ENCODE data around the gene ZNF586. TPM values are rescaled to one million over a fixed set of nuclear protein-coding genes. Genes with fewer than 3 reads are reported as not detected.
A peak's percentile ranks its signal among the peaks of the same experiment; 100 is the strongest.
"Not testable (repeated sequence)": the region's sequence is repeated elsewhere in the genome, so short reads cannot be mapped to it uniquely, and the experiment has no call there.

ZNF586 gene
- total RNA-seq, 1 experiment from 2014 or later = 35.9 TPM

DNA sequence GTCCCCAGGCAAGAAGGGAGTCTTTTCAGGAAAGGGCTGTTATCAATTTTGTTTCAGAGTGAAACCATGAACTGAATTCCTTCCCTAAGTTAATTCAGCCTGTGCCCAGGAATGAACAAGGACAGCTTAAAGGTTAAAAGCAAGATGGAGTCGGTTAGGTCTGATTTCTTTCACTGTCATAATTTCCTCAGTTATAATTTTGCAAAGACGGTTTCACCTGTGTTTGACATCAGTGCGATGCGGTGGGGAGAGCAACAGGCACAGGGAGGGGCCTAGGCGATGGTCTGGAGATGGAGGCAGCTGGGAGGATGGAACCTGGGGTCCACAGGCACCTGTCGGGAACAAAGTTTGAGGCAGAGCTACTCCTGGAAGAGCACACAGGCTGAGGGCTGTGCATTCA lies 51.1 kb downstream of the ZNF586 start:
- Histone ChIP-seq H3K9me2 (replicated peaks; ENCODE audit: insufficient read depth, low read length) (no peaks in the 10 kb centered on the region), H3K4me2 (ENCODE audit: low read depth, low read length, poor library complexity, severe bottlenecking) (peak overlapping the region; percentile 70), H3K4me3 (ENCODE audit: low read length) (peak overlapping the region; percentile 75), H3K4me1 (ENCODE audit: low read length) (peaks cover 48% of the 10 kb centered on the region), H3K36me3 (ENCODE audit: insufficient read depth, low read length) (peaks cover 49% of the 10 kb centered on the region), H2AFZ (ENCODE audit: low read length) (no peak overlapping the region), H3K27me3 (ENCODE audit: low read length) (no peaks in the 10 kb centered on the region), H3K9me3 (ENCODE audit: low read length) (no peaks in the 10 kb centered on the region), H3K27ac (ENCODE audit: low read length) (peak overlapping the region; percentile 46; the same call in 1 of the 2 replicates), H3K79me2 (ENCODE audit: low read length) (peaks cover 75% of the 10 kb centered on the region), H3K9ac (ENCODE audit: low read length) (peak overlapping the region; percentile 92), H4K20me1 (ENCODE audit: insufficient read depth, low read depth, low read length) (no peaks in the 10 kb centered on the region)
- no peak for DNase-seq

DNA sequence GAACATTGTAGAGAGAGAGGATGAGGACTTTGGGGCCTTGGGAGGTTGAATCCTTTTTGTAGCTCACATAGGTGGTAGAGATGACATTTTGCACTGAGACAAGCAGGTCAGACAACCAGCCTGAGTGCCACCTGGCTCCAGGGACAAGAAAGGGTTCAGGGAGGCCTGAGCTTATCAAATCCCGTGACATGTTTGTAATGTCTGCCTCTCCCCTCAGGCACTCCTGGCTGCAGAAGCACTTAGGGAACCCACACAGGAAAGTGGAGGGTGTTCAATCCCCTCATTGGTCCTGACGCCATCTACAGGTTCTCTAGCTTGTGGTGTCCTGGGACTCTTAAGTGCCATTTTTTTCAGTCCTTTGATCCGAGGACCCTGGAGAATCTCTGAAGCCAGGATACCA lies 51.6 kb downstream of the ZNF586 start:
- H3K4me3 ChIP-seq (ENCODE audit: low read length) = peak overlapping the region; percentile 75; the same call in 1 of the 2 replicates
- peak overlapping the region; percentile 92 for H3K9ac ChIP-seq (ENCODE audit: low read length)
- H3K27ac ChIP-seq (ENCODE audit: low read length); H2AFZ ChIP-seq (ENCODE audit: low read length); H3K27me3 ChIP-seq (ENCODE audit: low read length); H4K20me1 ChIP-seq (ENCODE audit: insufficient read depth, low read depth, low read length); H3K9me2 ChIP-seq (replicated peaks; ENCODE audit: insufficient read depth, low read length); H3K9me3 ChIP-seq (ENCODE audit: low read length); DNase-seq: not testable (repeated sequence)
- peaks cover 48% of the 10 kb centered on the region for H3K4me1 ChIP-seq (ENCODE audit: low read length)
- H3K36me3 ChIP-seq (ENCODE audit: insufficient read depth, low read length) = peaks cover 54% of the 10 kb centered on the region
- H3K79me2 ChIP-seq (ENCODE audit: low read length) = peaks cover 80% of the 10 kb centered on the region
- H3K4me2 ChIP-seq (ENCODE audit: low read depth, low read length, poor library complexity, severe bottlenecking) = peak overlapping the region; percentile 70

DNA sequence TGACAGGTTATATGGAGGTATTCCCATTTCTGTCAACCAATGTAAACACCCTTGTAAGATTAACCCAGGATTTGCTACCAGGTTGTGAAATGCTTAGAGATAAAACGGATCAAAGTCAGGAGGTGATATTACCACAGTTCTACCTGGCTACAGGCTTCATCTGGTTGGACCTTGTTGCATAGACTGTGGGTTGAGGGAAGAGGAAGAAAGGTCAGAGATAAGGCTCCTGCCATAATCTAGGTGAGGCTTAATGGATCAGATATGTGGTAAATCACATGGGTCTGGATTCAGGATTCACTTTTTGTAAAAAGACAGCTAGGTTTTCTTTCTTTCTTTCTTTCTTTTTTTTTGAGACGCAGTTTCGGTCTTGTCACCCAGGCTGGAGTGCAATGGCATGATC lies 52.0 kb downstream of the ZNF586 start:
- not testable (repeated sequence) for H3K9ac ChIP-seq (ENCODE audit: low read length); H3K9me2 ChIP-seq (replicated peaks; ENCODE audit: insufficient read depth, low read length)
- H3K79me2 ChIP-seq (ENCODE audit: low read length) = peaks cover 84% of the 10 kb centered on the region

DNA sequence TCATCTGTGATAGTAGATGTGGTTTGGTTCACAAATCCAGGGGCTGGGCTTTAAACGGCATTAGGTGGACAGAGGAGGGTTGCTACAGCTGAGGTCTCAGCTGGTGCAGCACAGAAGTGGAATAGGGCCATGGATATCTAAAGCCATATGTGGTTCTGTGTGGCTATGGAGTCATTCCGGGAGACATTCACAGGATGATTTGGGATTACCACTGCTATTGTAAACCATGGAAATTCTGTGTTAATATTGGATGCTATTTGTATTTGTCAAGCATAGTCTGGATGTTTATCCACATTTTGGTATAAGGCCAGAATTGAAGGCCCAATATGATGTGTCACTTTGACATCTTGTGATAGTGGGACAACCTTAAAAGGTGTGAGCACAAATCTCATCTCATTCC lies 53.7 kb downstream of the ZNF586 start:
- peak overlapping the region; percentile 45; the same call in 1 of the 2 replicates for H3K27ac ChIP-seq (ENCODE audit: low read length)
- H3K4me1 ChIP-seq (ENCODE audit: low read length) = peaks cover 47% of the 10 kb centered on the region
- H3K9ac ChIP-seq (ENCODE audit: low read length); H2AFZ ChIP-seq (ENCODE audit: low read length); H3K9me2 ChIP-seq (replicated peaks; ENCODE audit: insufficient read depth, low read length); H3K27me3 ChIP-seq (ENCODE audit: low read length); DNase-seq; H3K4me3 ChIP-seq (ENCODE audit: low read length); H4K20me1 ChIP-seq (ENCODE audit: insufficient read depth, low read depth, low read length); H3K9me3 ChIP-seq (ENCODE audit: low read length); H3K4me2 ChIP-seq (ENCODE audit: low read depth, low read length, poor library complexity, severe bottlenecking): not testable (repeated sequence)
- peaks cover 96% of the 10 kb centered on the region for H3K79me2 ChIP-seq (ENCODE audit: low read length)
- H3K36me3 ChIP-seq (ENCODE audit: insufficient read depth, low read length) = peaks cover 65% of the 10 kb centered on the region

More for the DNA sequence above, 52.0 kb downstream of the ZNF586 start:
- not testable (repeated sequence) for H3K27ac ChIP-seq (ENCODE audit: low read length); H3K4me3 ChIP-seq (ENCODE audit: low read length); H3K9me3 ChIP-seq (ENCODE audit: low read length); H2AFZ ChIP-seq (ENCODE audit: low read length); H3K27me3 ChIP-seq (ENCODE audit: low read length); H3K4me2 ChIP-seq (ENCODE audit: low read depth, low read length, poor library complexity, severe bottlenecking); H4K20me1 ChIP-seq (ENCODE audit: insufficient read depth, low read depth, low read length); DNase-seq
- Histone ChIP-seq H3K4me1 (ENCODE audit: low read length) (peaks cover 48% of the 10 kb centered on the region), H3K36me3 (ENCODE audit: insufficient read depth, low read length) (peaks cover 58% of the 10 kb centered on the region)

DNA sequence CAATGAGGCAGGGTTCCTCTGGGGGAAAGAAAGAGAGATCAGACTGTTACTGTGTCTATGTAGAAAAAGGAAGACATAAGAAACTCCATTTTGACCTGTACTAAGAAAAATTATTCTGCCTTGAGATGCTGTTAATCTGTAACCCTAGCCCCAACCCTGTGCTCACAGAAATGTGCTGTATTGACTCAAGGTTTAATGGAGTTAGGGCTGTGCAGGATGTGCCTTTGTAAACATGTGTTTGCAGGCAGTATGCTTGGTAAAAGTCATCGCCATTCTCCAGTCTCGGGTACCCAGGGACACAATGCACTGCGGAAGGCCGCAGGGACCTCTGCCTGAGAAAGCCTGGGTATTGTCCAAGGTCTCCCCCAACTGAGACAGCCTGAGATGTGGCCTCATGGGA lies 54.1 kb downstream of the ZNF586 start:
- Histone ChIP-seq H3K36me3 (ENCODE audit: insufficient read depth, low read length) (peaks cover 65% of the 10 kb centered on the region), H3K27ac (ENCODE audit: low read length) (peak overlapping the region; percentile 45; the same call in 1 of the 2 replicates), H3K4me1 (ENCODE audit: low read length) (peaks cover 42% of the 10 kb centered on the region), H3K79me2 (ENCODE audit: low read length) (peaks cover 96% of the 10 kb centered on the region)
- not testable (repeated sequence) for H3K4me3 ChIP-seq (ENCODE audit: low read length); H3K9me3 ChIP-seq (ENCODE audit: low read length); H3K9me2 ChIP-seq (replicated peaks; ENCODE audit: insufficient read depth, low read length); H4K20me1 ChIP-seq (ENCODE audit: insufficient read depth, low read depth, low read length); H3K27me3 ChIP-seq (ENCODE audit: low read length); DNase-seq; H3K4me2 ChIP-seq (ENCODE audit: low read depth, low read length, poor library complexity, severe bottlenecking); H2AFZ ChIP-seq (ENCODE audit: low read length); H3K9ac ChIP-seq (ENCODE audit: low read length)

DNA sequence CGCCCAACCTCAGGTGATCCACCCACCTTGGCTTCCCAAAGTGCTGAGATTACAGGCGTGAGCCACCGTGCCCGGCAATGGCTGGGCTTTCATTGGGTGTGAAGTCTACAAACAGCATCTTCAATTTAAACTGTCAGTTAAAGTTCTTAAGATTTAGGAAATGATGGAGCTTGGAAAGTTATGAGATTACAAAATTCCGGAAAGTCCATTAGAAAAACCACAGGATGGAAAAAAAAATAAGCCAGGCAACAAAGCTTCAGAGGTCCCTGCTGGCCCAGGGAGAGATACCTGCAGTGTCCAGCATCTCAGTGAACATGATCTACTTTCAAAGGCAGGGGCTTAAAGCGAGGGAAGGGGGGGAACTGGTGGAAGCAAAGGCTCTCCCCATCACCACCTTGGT lies 56.0 kb downstream of the ZNF586 start:
- peaks cover 77% of the 10 kb centered on the region for H3K36me3 ChIP-seq (ENCODE audit: insufficient read depth, low read length)
- H4K20me1 ChIP-seq (ENCODE audit: insufficient read depth, low read depth, low read length) = peaks cover 9% of the 10 kb centered on the region

DNA sequence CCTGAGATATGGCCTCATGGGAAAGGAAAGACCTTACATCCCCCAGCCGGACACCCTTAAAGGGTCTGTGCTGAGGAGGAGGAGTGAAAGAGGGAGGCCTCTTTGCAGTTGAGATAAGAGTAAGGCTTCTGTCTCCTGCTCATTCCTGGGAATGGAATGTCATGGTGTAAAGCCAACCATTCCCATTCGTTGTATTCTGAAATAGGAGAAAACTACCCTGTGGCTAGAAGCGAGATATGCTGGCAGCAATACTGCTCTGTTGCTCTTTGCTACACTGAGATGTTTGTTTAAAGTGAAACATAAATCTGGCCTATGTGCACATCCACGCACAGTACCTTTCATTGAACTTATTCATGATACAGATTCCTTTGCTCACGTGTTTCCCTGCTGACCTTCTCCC lies 59.8 kb downstream of the ZNF586 start:
- H3K4me1 ChIP-seq (ENCODE audit: low read length) = peaks cover 5% of the 10 kb centered on the region
- no peaks in the 10 kb centered on the region for H3K9me3 ChIP-seq (ENCODE audit: low read length)
- H3K4me3 ChIP-seq (ENCODE audit: low read length) = no peak overlapping the region
- no peak for DNase-seq
- no peak overlapping the region for H3K9ac ChIP-seq (ENCODE audit: low read length)
- peaks cover 10% of the 10 kb centered on the region for H4K20me1 ChIP-seq (ENCODE audit: insufficient read depth, low read depth, low read length)
- H3K4me2 ChIP-seq (ENCODE audit: low read depth, low read length, poor library complexity, severe bottlenecking) = no peak overlapping the region
- no peak overlapping the region for H2AFZ ChIP-seq (ENCODE audit: low read length)
- H3K27me3 ChIP-seq (ENCODE audit: low read length) = no peaks in the 10 kb centered on the region
- no peaks in the 10 kb centered on the region for H3K9me2 ChIP-seq (replicated peaks; ENCODE audit: insufficient read depth, low read length)
- peaks cover 83% of the 10 kb centered on the region for H3K79me2 ChIP-seq (ENCODE audit: low read length)
- no peak overlapping the region for H3K27ac ChIP-seq (ENCODE audit: low read length)
- H3K36me3 ChIP-seq (ENCODE audit: insufficient read depth, low read length) = peaks cover 43% of the 10 kb centered on the region

More for the DNA sequence above, 56.0 kb downstream of the ZNF586 start:
- Histone ChIP-seq H3K9me2 (replicated peaks; ENCODE audit: insufficient read depth, low read length) (no peaks in the 10 kb centered on the region), H3K4me1 (ENCODE audit: low read length) (peaks cover 36% of the 10 kb centered on the region), H3K4me2 (ENCODE audit: low read depth, low read length, poor library complexity, severe bottlenecking) (no peak overlapping the region), H3K79me2 (ENCODE audit: low read length) (peaks cover 97% of the 10 kb centered on the region), H2AFZ (ENCODE audit: low read length) (no peak overlapping the region), H3K4me3 (ENCODE audit: low read length) (no peak overlapping the region), H3K9ac (ENCODE audit: low read length) (no peak overlapping the region), H3K27ac (ENCODE audit: low read length) (no peak overlapping the region), H3K9me3 (ENCODE audit: low read length) (no peaks in the 10 kb centered on the region), H3K27me3 (ENCODE audit: low read length) (no peaks in the 10 kb centered on the region)
- DNase-seq = no peak

DNA sequence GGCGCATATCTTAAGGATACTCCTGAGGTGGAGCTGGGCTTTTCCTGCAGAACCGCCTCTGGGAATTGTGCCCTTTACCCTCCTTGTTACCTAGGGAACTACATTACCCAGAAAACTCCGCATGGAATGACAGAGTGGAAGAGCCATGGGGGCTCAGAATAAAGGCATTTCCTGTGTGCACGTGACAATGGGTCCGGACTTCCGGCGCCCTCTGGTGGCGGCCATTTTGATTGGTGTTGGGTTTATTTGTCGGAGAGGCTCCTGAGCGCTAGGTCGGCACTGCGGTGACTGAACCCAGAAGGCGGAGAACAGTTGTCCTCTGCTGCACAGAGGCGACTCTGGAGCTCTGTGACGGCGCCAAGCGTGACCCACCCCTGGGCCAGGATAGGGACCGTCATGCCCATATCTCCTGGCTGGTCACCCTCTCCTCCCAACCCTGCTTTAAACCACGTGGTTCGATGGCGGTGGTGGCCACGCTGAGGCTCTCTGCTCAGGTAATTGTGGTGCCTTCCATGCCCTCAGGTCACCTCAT lies 60.7 kb downstream of the ZNF586 start, which contains the start of gene ZNF587B:
Gene ZNF587B, plus strand, starts transcription at position 229 of the 532 bp plus-strand sequence. Its CDS starts 230 bp downstream, at position 459.
- H3K4me3 ChIP-seq (ENCODE audit: low read length) = no peak within 1 kb of the TSS
- no peaks in the 10 kb centered on the region for H3K4me1 ChIP-seq (ENCODE audit: low read length)
- no peaks in the 10 kb centered on the region for H3K27me3 ChIP-seq (ENCODE audit: low read length)
- no peaks in the 10 kb centered on the region for H3K9me3 ChIP-seq (ENCODE audit: low read length)
- no peak within 1 kb of the TSS for H3K4me2 ChIP-seq (ENCODE audit: low read depth, low read length, poor library complexity, severe bottlenecking)
- no peak within 1 kb of the TSS for H3K9ac ChIP-seq (ENCODE audit: low read length)
- no peak within 1 kb of the TSS for H2AFZ ChIP-seq (ENCODE audit: low read length)
- peaks cover 35% of the 10 kb centered on the region for H3K36me3 ChIP-seq (ENCODE audit: insufficient read depth, low read length)
- no peaks in the 10 kb centered on the region for H3K9me2 ChIP-seq (replicated peaks; ENCODE audit: insufficient read depth, low read length)
- no peak for DNase-seq
- H4K20me1 ChIP-seq (ENCODE audit: insufficient read depth, low read depth, low read length) = peaks cover 10% of the 10 kb centered on the region
- peaks cover 78% of the 10 kb centered on the region for H3K79me2 ChIP-seq (ENCODE audit: low read length)
- H3K27ac ChIP-seq (ENCODE audit: low read length) = no peak within 1 kb of the TSS
